HEK293T (cell line): ENCODE measurements around the gene ZNF536.

Source experiments
- BHLHE40 ChIP-seq: fragments of 450-650 bp; IDR thresholded peaks from 2 replicates; pipeline ENCODE4 v1.6.1; 2016; ENCODE audit warnings: mild to moderate bottlenecking, moderate library complexity, borderline replicate concordance
- CTBP1 ChIP-seq: fragments of 450-650 bp; IDR thresholded peaks from 2 replicates; pipeline ENCODE4 v1.6.1; 2016; ENCODE audit warnings: borderline replicate concordance
- ELF4 ChIP-seq: fragments of 450-650 bp; IDR thresholded peaks from 2 replicates; pipeline ENCODE4 v1.6.1; 2017; ENCODE audit warnings: antibody characterized with exemption
- FOXA1 ChIP-seq: fragments of 450-650 bp; IDR thresholded peaks from 2 replicates; pipeline ENCODE4 v1.6.1; 2016; ENCODE audit warnings: mild to moderate bottlenecking
- FOXM1 ChIP-seq: fragments of 450-650 bp; IDR thresholded peaks from 2 replicates; pipeline ENCODE4 v1.6.1; 2017; ENCODE audit warnings: mild to moderate bottlenecking, borderline replicate concordance
- HDGF ChIP-seq: fragments of 450-650 bp; IDR thresholded peaks from 2 replicates; pipeline ENCODE4 v1.6.1; 2017; ENCODE audit warnings: antibody characterized with exemption, borderline replicate concordance
- LEF1 ChIP-seq: fragments of 450-650 bp; IDR thresholded peaks from 2 replicates; pipeline ENCODE4 v1.6.1; 2017; ENCODE audit warnings: mild to moderate bottlenecking, borderline replicate concordance
- NFRKB ChIP-seq: fragments of 450-650 bp; IDR thresholded peaks from 2 replicates; pipeline ENCODE4 v1.6.1; 2016; ENCODE audit warnings: mild to moderate bottlenecking, moderate library complexity
- SP1 ChIP-seq: fragments of 450-650 bp; IDR thresholded peaks from 2 replicates; pipeline ENCODE4 v1.6.1; 2017
- SUZ12 ChIP-seq: fragments of 450-650 bp; IDR thresholded peaks from 2 replicates; pipeline ENCODE4 v1.6.1; 2016; ENCODE audit warnings: mild to moderate bottlenecking
- TARDBP ChIP-seq: fragments of 450-650 bp; IDR thresholded peaks from 2 replicates; pipeline ENCODE4 v1.6.1; 2016
- ZNF384 ChIP-seq: fragments of 450-650 bp; IDR thresholded peaks from 2 replicates; pipeline ENCODE4 v1.6.1; 2016

GRCh38 chr19:30540761-30541160 lies 168.6 kb downstream of the ZNF536 start:
- TF ChIP-seq FOXA1 (no peak), FOXM1 (no peak), TARDBP (no peak), ELF4 (no peak), HDGF (no peak), CTBP1 (no peak), LEF1 (no peak), NFRKB (no peak), ZNF384 (no peak), BHLHE40 (no peak), SP1 (no peak), SUZ12 (no peak)
